GM20000 (cell line): ENCODE measurements around the gene EQTN.

ENCODE experiments used
- DNase-seq: peaks from one replicate; pipeline ENCODE4 v3.0.0; 2012; ENCODE audit warnings: low spot score
- CTCF ChIP-seq: IDR thresholded peaks from 2 replicates; pipeline ENCODE4 v1.5.1; 2012; ENCODE audit warnings: mild to moderate bottlenecking, control low read depth; ENCODE audit errors: extremely low read depth, missing control alignments

The EQTN gene

GRCh38 chr9:27329291-27329690 lies 32.3 kb upstream of the EQTN start:
- DNase-seq = no peak
- no peak for TF ChIP-seq CTCF

- TF ChIP-seq CTCF = no peak
- DNase-seq = no peak
These were observed 31.5 kb upstream of the EQTN start for GRCh38 chr9:27328483-27328882.

GRCh38 chr9:27311184-27311583 lies 14.2 kb upstream of the EQTN start:
- no peak for TF ChIP-seq CTCF
- no peak for DNase-seq

- no peak for TF ChIP-seq CTCF
These were observed 13.6 kb upstream of the EQTN start for GRCh38 chr9:27310582-27310981.

GRCh38 chr9:27308691-27309390 lies 11.9 kb upstream of the EQTN start:
- no peak for TF ChIP-seq CTCF
- no peak for DNase-seq

More at GRCh38 chr9:27310582-27310981, 13.6 kb upstream of the EQTN start:
- DNase-seq = no peak

GRCh38 chr9:27304521-27304920 lies 7.6 kb upstream of the EQTN start:
- DNase-seq = no peak
- no peak for TF ChIP-seq CTCF

- DNase-seq = no peak
These were observed 6.3 kb upstream of the EQTN start for GRCh38 chr9:27303219-27303618.

More at GRCh38 chr9:27303219-27303618, 6.3 kb upstream of the EQTN start:
- no peak for TF ChIP-seq CTCF
